HepG2 (cell line): ENCODE results near the gene PPP2R5B. TPM values are rescaled to one million over a fixed set of nuclear protein-coding genes. Genes with fewer than 3 reads are reported as not detected.

Source experiments
- ATAD3A ChIP-seq: sonication (generic); formaldehyde crosslinking; IDR thresholded peaks from 2 replicates; pipeline ENCODE4 v1.4.0; 2020; ENCODE audit warnings: missing genetic modification reagents
- CREB1 ChIP-seq, 2 experiments: fragments of 450-650 bp in 1 of 2; IDR thresholded peaks; 2 replicates each; pipeline ENCODE4 v1.6.1; 2016 to 2017; ENCODE audit warnings: control low read depth in 1 of 2, mild to moderate bottlenecking in 1 of 2, missing compliant biosample characterization in 1 of 2, missing genetic modification characterization in 1 of 2
- ELF4 ChIP-seq: sonication (generic); formaldehyde crosslinking; IDR thresholded peaks from 2 replicates; pipeline ENCODE4 v1.5.0; 2020; ENCODE audit warnings: missing genetic modification reagents, mild to moderate bottlenecking, moderate library complexity, borderline replicate concordance
- HMG20A ChIP-seq: IDR thresholded peaks from 2 replicates; pipeline ENCODE4 v1.6.1; 2016; ENCODE audit warnings: borderline replicate concordance
- MIER2 ChIP-seq: IDR thresholded peaks from 2 replicates; pipeline ENCODE4 v1.6.1; 2016; ENCODE audit warnings: missing biosample characterization, missing genetic modification reagents
- MTA1 ChIP-seq: sonication (generic); formaldehyde crosslinking; IDR thresholded peaks from 2 replicates; pipeline ENCODE4 v1.4.0; 2020; ENCODE audit warnings: missing genetic modification reagents, mild to moderate bottlenecking, borderline replicate concordance
- POGZ ChIP-seq: sonication (generic); formaldehyde crosslinking; IDR thresholded peaks from 2 replicates; pipeline ENCODE4 v1.4.0; 2020; ENCODE audit warnings: mild to moderate bottlenecking, missing genetic modification reagents
- SAP130 ChIP-seq: IDR thresholded peaks from 2 replicates; pipeline ENCODE4 v1.6.1; 2016; ENCODE audit warnings: low read depth
- SMAD1 ChIP-seq: sonication (generic); formaldehyde crosslinking; IDR thresholded peaks from 2 replicates; pipeline ENCODE4 v1.4.0; 2020; ENCODE audit warnings: missing genetic modification reagents, low read depth, mild to moderate bottlenecking, borderline replicate concordance
- TBL1XR1 ChIP-seq: fragments of 150-350 bp; IDR thresholded peaks from 2 replicates; pipeline ENCODE4 v1.6.1; 2014; ENCODE audit warnings: borderline replicate concordance, low read length; ENCODE audit not compliant: partially characterized antibody
- THAP11 ChIP-seq: IDR thresholded peaks from 2 replicates; pipeline ENCODE4 v1.6.1; 2016; ENCODE audit warnings: missing biosample characterization, missing genetic modification reagents
- ZNF180 ChIP-seq: sonication (generic); formaldehyde crosslinking; IDR thresholded peaks from 2 replicates; pipeline ENCODE4 v1.4.0; 2020; ENCODE audit warnings: low read depth, missing genetic modification reagents, borderline replicate concordance
- ZNF556 ChIP-seq: sonication (generic); formaldehyde crosslinking; IDR thresholded peaks from 2 replicates; pipeline ENCODE4 v1.4.0; 2020; ENCODE audit warnings: mild to moderate bottlenecking, missing genetic modification reagents, borderline replicate concordance
- polyA plus RNA-seq, 8 experiments: library from polyadenylated mRNA; depleted of rRNA in 3 of 8; stranded (reverse) in 7 of 8; unstranded in 1 of 8; fragments of >200 nt; fragmentation: Illumina TruSeq in 4 of 8; extraction: Trizol in 4 of 8; gene quantifications; 2 replicates each; pipeline versions ENCODE4 v1.2.1 to v1.2.3, GENCODE V29; 2011 to 2016; ENCODE audit warnings: low read depth in 4 of 8, missing spikeins in 1 of 8, mixed read lengths in 1 of 8; ENCODE audit not compliant: insufficient read depth in 1 of 8
- total RNA-seq, 5 experiments: library from RNA; depleted of rRNA; stranded (reverse); fragments of >200 nt; fragmentation: Illumina TruSeq; extraction: Trizol; gene quantifications; 2 replicates each; pipeline ENCODE4 v1.2.3, GENCODE V29; 2016; ENCODE audit warnings: low read depth in 1 of 5
- TF ChIP-seq, protein P1 (sequence below): IDR thresholded peaks from 2 replicates; pipeline ENCODE4 v1.6.1; 2012; ENCODE audit warnings: low read depth, low read length, improper control_type of control experiment
- TF ChIP-seq, protein P2 (sequence below): sonication (generic); formaldehyde crosslinking; IDR thresholded peaks from 2 replicates; pipeline ENCODE4 v1.4.0; 2020; ENCODE audit warnings: mild to moderate bottlenecking, low read depth, missing genetic modification reagents
- TF ChIP-seq, protein P3 (sequence below): sonication (generic); formaldehyde crosslinking; IDR thresholded peaks from 2 replicates; pipeline ENCODE4 v1.4.0; 2020; ENCODE audit warnings: missing genetic modification reagents
- TF ChIP-seq, protein P4 (sequence below): sonication (generic); formaldehyde crosslinking; IDR thresholded peaks from 2 replicates; pipeline ENCODE4 v1.9.0; 2021; ENCODE audit warnings: mild to moderate bottlenecking, missing genetic modification reagents
- TF ChIP-seq, protein P5 (sequence below): sonication (generic); IDR thresholded peaks from 2 replicates; pipeline ENCODE4 v1.6.1; 2016; ENCODE audit warnings: low read depth, borderline replicate concordance

The PPP2R5B gene
- total and polyA plus RNA-seq, 2 of the 13 experiments (the other 11 are each of a cell fraction or from before 2014, with no cell fraction given) = 2.3 to 8.3 TPM

DNA sequence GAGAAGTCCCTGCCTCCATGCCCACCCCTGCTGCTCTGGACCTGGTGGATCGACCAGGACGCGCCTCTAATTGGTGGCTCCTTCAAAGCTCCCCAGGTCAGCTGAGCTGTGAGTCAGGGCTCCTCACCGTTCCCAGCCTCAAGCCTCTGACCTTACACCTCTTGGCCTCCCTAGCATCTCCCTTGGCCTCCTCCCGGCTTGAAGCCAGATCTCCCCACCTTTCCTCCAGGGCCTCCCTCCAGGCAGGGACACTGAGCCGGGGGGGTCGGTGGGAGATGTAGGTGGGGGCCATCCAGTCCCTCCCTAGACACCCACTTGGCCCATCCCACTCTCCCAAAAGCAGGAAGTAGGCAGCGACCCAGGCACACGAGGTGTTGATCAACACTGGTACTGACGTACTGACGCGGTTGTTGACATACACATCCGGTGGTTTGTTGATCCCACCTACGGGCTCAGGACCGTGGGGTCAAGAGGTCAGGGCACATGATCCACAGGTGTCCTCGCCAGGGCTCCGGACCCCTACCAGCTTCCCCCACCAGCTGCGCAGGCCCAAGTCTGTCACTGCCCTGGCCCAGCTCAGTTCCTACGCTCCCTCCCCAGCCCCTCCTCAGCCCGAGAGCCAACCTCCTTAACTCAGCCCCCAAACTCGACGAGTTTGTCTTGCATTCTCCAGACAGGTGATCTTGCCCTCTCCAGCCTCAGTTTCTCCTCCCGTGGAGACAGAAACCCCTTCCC is 8.3 kb upstream of the PPP2R5B start (continued):
- TF ChIP-seq, protein P1, sequence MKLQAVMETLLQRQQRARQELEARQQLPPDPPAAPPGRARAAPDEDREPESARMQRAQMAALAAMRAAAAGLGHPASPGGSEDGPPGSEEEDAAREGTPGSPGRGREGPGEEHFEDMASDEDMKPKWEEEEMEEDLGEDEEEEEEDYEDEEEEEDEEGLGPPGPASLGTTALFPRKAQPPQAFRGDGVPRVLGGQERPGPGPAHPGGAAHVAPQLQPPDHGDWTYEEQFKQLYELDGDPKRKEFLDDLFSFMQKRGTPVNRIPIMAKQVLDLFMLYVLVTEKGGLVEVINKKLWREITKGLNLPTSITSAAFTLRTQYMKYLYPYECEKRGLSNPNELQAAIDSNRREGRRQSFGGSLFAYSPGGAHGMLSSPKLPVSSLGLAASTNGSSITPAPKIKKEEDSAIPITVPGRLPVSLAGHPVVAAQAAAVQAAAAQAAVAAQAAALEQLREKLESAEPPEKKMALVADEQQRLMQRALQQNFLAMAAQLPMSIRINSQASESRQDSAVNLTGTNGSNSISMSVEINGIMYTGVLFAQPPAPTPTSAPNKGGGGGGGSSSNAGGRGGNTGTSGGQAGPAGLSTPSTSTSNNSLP = no peak
- TF ChIP-seq ELF4 (CRISPR knock-in tag) (no peak), MTA1 (CRISPR knock-in tag) (0 out of 2 replicates have a peak, but pooled peaks have one; percentile 16), SMAD1 (CRISPR knock-in tag) (no peak), ZNF180 (CRISPR knock-in tag) (no peak), POGZ (no peak), ATAD3A (CRISPR knock-in tag) (no peak), TBL1XR1 (no peak), SAP130 (CRISPR knock-in tag) (peak; percentile 93), ZNF556 (CRISPR knock-in tag) (no peak; the same call in 1 of the 2 replicates), CREB1 (IDR thresholded peaks at IDR 0.05) (peak; percentile 60; the same call in 1 of the 2 replicates), CREB1 (CRISPR knock-in tag; IDR thresholded peaks at IDR 0.05) (no peak), HMG20A (peak; percentile 23; the same call in 1 of the 2 replicates), MIER2 (CRISPR knock-in tag) (no peak), THAP11 (CRISPR knock-in tag) (peak; percentile 79)
- TF ChIP-seq, protein P2, sequence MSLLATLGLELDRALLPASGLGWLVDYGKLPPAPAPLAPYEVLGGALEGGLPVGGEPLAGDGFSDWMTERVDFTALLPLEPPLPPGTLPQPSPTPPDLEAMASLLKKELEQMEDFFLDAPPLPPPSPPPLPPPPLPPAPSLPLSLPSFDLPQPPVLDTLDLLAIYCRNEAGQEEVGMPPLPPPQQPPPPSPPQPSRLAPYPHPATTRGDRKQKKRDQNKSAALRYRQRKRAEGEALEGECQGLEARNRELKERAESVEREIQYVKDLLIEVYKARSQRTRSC = no peak
- TF ChIP-seq, protein P3, sequence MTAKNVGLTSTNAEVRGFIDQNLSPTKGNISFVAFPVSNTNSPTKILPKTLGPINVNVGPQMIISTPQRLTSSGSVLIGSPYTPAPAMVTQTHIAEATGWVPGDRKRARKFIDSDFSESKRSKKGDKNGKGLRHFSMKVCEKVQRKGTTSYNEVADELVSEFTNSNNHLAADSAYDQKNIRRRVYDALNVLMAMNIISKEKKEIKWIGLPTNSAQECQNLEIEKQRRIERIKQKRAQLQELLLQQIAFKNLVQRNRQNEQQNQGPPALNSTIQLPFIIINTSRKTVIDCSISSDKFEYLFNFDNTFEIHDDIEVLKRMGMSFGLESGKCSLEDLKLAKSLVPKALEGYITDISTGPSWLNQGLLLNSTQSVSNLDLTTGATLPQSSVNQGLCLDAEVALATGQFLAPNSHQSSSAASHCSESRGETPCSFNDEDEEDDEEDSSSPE = no peak
- TF ChIP-seq, protein P4, sequence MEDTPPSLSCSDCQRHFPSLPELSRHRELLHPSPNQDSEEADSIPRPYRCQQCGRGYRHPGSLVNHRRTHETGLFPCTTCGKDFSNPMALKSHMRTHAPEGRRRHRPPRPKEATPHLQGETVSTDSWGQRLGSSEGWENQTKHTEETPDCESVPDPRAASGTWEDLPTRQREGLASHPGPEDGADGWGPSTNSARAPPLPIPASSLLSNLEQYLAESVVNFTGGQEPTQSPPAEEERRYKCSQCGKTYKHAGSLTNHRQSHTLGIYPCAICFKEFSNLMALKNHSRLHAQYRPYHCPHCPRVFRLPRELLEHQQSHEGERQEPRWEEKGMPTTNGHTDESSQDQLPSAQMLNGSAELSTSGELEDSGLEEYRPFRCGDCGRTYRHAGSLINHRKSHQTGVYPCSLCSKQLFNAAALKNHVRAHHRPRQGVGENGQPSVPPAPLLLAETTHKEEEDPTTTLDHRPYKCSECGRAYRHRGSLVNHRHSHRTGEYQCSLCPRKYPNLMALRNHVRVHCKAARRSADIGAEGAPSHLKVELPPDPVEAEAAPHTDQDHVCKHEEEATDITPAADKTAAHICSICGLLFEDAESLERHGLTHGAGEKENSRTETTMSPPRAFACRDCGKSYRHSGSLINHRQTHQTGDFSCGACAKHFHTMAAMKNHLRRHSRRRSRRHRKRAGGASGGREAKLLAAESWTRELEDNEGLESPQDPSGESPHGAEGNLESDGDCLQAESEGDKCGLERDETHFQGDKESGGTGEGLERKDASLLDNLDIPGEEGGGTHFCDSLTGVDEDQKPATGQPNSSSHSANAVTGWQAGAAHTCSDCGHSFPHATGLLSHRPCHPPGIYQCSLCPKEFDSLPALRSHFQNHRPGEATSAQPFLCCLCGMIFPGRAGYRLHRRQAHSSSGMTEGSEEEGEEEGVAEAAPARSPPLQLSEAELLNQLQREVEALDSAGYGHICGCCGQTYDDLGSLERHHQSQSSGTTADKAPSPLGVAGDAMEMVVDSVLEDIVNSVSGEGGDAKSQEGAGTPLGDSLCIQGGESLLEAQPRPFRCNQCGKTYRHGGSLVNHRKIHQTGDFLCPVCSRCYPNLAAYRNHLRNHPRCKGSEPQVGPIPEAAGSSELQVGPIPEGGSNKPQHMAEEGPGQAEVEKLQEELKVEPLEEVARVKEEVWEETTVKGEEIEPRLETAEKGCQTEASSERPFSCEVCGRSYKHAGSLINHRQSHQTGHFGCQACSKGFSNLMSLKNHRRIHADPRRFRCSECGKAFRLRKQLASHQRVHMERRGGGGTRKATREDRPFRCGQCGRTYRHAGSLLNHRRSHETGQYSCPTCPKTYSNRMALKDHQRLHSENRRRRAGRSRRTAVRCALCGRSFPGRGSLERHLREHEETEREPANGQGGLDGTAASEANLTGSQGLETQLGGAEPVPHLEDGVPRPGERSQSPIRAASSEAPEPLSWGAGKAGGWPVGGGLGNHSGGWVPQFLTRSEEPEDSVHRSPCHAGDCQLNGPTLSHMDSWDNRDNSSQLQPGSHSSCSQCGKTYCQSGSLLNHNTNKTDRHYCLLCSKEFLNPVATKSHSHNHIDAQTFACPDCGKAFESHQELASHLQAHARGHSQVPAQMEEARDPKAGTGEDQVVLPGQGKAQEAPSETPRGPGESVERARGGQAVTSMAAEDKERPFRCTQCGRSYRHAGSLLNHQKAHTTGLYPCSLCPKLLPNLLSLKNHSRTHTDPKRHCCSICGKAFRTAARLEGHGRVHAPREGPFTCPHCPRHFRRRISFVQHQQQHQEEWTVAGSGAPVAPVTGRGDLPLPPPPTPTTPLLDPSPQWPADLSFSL (CRISPR knock-in tag) = no peak
- TF ChIP-seq, protein P5, sequence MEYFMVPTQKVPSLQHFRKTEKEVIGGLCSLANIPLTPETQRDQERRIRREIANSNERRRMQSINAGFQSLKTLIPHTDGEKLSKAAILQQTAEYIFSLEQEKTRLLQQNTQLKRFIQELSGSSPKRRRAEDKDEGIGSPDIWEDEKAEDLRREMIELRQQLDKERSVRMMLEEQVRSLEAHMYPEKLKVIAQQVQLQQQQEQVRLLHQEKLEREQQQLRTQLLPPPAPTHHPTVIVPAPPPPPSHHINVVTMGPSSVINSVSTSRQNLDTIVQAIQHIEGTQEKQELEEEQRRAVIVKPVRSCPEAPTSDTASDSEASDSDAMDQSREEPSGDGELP = peak; percentile 5; the same call in 1 of the 2 replicates
